ENCODE data around the gene INVS.

DNA sequence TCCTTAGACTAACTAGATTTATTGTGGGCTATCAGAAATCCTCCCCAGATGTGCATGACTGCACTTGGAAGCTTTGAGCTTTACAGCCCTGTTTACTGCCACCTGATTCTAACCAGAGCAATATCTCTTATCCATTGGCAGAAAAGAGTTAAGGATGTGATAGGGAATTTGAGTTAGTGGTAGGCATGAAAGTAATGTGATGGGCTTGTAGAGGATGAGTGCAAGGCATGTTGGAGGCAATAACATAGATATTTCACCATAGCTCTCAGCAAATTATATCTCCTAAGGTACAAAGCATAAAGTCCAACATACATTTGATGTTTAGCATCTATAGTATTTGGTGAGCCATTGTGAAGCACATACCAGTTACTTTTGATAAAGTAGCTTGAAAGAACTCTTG is 103.8 kb downstream of the INVS start:
- TF ChIP-seq FOSL2 (IDR thresholded peaks at IDR 0.05; ENCODE audit: borderline replicate concordance, low read depth) (no peak), POLR2AphosphoS5 (IDR thresholded peaks at IDR 0.05; ENCODE audit: low read depth, low read length) (no peak), NFIC (IDR thresholded peaks at IDR 0.05; ENCODE audit: borderline replicate concordance) (no peak), GATA2 (CRISPR knock-in tag; IDR thresholded peaks at IDR 0.05) (no peak), ELF1 (IDR thresholded peaks at IDR 0.05) (no peak), RAD21 (IDR thresholded peaks at IDR 0.05; ENCODE audit: low read length) (no peak)
- TF ChIP-seq, protein P1, sequence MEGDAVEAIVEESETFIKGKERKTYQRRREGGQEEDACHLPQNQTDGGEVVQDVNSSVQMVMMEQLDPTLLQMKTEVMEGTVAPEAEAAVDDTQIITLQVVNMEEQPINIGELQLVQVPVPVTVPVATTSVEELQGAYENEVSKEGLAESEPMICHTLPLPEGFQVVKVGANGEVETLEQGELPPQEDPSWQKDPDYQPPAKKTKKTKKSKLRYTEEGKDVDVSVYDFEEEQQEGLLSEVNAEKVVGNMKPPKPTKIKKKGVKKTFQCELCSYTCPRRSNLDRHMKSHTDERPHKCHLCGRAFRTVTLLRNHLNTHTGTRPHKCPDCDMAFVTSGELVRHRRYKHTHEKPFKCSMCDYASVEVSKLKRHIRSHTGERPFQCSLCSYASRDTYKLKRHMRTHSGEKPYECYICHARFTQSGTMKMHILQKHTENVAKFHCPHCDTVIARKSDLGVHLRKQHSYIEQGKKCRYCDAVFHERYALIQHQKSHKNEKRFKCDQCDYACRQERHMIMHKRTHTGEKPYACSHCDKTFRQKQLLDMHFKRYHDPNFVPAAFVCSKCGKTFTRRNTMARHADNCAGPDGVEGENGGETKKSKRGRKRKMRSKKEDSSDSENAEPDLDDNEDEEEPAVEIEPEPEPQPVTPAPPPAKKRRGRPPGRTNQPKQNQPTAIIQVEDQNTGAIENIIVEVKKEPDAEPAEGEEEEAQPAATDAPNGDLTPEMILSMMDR (IDR thresholded peaks at IDR 0.05) = no peak
- TF ChIP-seq, protein P2, sequence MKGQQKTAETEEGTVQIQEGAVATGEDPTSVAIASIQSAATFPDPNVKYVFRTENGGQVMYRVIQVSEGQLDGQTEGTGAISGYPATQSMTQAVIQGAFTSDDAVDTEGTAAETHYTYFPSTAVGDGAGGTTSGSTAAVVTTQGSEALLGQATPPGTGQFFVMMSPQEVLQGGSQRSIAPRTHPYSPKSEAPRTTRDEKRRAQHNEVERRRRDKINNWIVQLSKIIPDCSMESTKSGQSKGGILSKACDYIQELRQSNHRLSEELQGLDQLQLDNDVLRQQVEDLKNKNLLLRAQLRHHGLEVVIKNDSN (IDR thresholded peaks at IDR 0.05; ENCODE audit: borderline replicate concordance, low read depth) = no peak
- TF ChIP-seq, protein P3, sequence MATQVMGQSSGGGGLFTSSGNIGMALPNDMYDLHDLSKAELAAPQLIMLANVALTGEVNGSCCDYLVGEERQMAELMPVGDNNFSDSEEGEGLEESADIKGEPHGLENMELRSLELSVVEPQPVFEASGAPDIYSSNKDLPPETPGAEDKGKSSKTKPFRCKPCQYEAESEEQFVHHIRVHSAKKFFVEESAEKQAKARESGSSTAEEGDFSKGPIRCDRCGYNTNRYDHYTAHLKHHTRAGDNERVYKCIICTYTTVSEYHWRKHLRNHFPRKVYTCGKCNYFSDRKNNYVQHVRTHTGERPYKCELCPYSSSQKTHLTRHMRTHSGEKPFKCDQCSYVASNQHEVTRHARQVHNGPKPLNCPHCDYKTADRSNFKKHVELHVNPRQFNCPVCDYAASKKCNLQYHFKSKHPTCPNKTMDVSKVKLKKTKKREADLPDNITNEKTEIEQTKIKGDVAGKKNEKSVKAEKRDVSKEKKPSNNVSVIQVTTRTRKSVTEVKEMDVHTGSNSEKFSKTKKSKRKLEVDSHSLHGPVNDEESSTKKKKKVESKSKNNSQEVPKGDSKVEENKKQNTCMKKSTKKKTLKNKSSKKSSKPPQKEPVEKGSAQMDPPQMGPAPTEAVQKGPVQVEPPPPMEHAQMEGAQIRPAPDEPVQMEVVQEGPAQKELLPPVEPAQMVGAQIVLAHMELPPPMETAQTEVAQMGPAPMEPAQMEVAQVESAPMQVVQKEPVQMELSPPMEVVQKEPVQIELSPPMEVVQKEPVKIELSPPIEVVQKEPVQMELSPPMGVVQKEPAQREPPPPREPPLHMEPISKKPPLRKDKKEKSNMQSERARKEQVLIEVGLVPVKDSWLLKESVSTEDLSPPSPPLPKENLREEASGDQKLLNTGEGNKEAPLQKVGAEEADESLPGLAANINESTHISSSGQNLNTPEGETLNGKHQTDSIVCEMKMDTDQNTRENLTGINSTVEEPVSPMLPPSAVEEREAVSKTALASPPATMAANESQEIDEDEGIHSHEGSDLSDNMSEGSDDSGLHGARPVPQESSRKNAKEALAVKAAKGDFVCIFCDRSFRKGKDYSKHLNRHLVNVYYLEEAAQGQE (IDR thresholded peaks at IDR 0.05; ENCODE audit: low read depth, low read length) = no peak
- TF ChIP-seq, protein P4, sequence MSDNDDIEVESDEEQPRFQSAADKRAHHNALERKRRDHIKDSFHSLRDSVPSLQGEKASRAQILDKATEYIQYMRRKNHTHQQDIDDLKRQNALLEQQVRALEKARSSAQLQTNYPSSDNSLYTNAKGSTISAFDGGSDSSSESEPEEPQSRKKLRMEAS (IDR thresholded peaks at IDR 0.05; ENCODE audit: low read depth) = no peak

All from SK-N-SH (cell line).